HUES64 (cell line): ENCODE measurements around the gene FBLN2.

Experiments used
- H3K27ac ChIP-seq: 2 replicates; pipeline ENCODE4 v1.7.0; 2013; ENCODE audit warnings: low read depth, low read length, inconsistent platforms
- H3K27me3 ChIP-seq: 2 replicates; pipeline ENCODE4 v1.6.1; 2013; ENCODE audit warnings: mild to moderate bottlenecking, low read length; ENCODE audit not compliant: insufficient read depth
- H3K36me3 ChIP-seq: 2 replicates; pipeline ENCODE4 v1.6.1; 2013; ENCODE audit warnings: mild to moderate bottlenecking, low read length; ENCODE audit not compliant: insufficient read depth
- H3K4me1 ChIP-seq: 2 replicates; pipeline ENCODE4 v1.6.1; 2013; ENCODE audit warnings: mild to moderate bottlenecking, low read length, moderate library complexity; ENCODE audit not compliant: insufficient read depth
- H3K4me3 ChIP-seq: 2 replicates; pipeline ENCODE4 v1.5.1; 2013; ENCODE audit warnings: mild to moderate bottlenecking, low read length, moderate library complexity
- H3K9ac ChIP-seq: 2 replicates; pipeline ENCODE4 v1.6.1; 2013; ENCODE audit warnings: mild to moderate bottlenecking, low read depth, low read length
- H3K9me3 ChIP-seq: 2 replicates; pipeline ENCODE4 v1.6.1; 2013; ENCODE audit warnings: low read depth, low read length; ENCODE audit not compliant: insufficient read depth
- WGBS: fragments of 150-250, 120-280 bp; methylation state at CpG from one replicate; pipeline ENCODE4 v1.1.7; 2013; ENCODE audit warnings: missing lambda C conversion rate; 5-methylcytosine and 5-hydroxymethylcytosine counted together

The FBLN2 gene

GRCh38 chr3:13525827-13526625 is 22.9 kb upstream of the FBLN2 start:
- Histone ChIP-seq H3K27me3 (no peaks in the 10 kb centered on the region), H3K27ac (no peak overlapping the region), H3K36me3 (no peaks in the 10 kb centered on the region), H3K9me3 (peaks cover 6% of the 10 kb centered on the region), H3K9ac (peak overlapping the region; percentile 6; the same call in 1 of the 2 replicates), H3K4me3 (no peak overlapping the region), H3K4me1 (peaks cover 22% of the 10 kb centered on the region; the same call in 1 of the 2 replicates)
- whole genome bisulfite sequencing: 70% methylated on average over 20 of the region's 20 CpGs

- Histone ChIP-seq H3K27me3 (no peaks in the 10 kb centered on the region), H3K27ac (no peak overlapping the region), H3K4me1 (peaks cover 22% of the 10 kb centered on the region; the same call in 1 of the 2 replicates), H3K4me3 (no peak overlapping the region), H3K9me3 (peaks cover 3% of the 10 kb centered on the region), H3K36me3 (no peaks in the 10 kb centered on the region), H3K9ac (no peak overlapping the region; the same call in 1 of the 2 replicates)
- WGBS: 93% methylated on average over 5 of the region's 5 CpGs
Measured at GRCh38 chr3:13526626-13526949, 22.3 kb upstream of the FBLN2 start.

- WGBS: 64% methylated on average over 11 of the region's 11 CpGs
- no peaks in the 10 kb centered on the region for H3K27me3 ChIP-seq
- H3K36me3 ChIP-seq: no peaks in the 10 kb centered on the region
- no peaks in the 10 kb centered on the region for H3K9me3 ChIP-seq
- H3K27ac ChIP-seq: no peak overlapping the region
- H3K4me3 ChIP-seq: no peak overlapping the region
- peaks cover 22% of the 10 kb centered on the region; the same call in 1 of the 2 replicates for H3K4me1 ChIP-seq
- no peak overlapping the region for H3K9ac ChIP-seq
Measured at GRCh38 chr3:13528217-13528867, 20.6 kb upstream of the FBLN2 start.

DNA sequence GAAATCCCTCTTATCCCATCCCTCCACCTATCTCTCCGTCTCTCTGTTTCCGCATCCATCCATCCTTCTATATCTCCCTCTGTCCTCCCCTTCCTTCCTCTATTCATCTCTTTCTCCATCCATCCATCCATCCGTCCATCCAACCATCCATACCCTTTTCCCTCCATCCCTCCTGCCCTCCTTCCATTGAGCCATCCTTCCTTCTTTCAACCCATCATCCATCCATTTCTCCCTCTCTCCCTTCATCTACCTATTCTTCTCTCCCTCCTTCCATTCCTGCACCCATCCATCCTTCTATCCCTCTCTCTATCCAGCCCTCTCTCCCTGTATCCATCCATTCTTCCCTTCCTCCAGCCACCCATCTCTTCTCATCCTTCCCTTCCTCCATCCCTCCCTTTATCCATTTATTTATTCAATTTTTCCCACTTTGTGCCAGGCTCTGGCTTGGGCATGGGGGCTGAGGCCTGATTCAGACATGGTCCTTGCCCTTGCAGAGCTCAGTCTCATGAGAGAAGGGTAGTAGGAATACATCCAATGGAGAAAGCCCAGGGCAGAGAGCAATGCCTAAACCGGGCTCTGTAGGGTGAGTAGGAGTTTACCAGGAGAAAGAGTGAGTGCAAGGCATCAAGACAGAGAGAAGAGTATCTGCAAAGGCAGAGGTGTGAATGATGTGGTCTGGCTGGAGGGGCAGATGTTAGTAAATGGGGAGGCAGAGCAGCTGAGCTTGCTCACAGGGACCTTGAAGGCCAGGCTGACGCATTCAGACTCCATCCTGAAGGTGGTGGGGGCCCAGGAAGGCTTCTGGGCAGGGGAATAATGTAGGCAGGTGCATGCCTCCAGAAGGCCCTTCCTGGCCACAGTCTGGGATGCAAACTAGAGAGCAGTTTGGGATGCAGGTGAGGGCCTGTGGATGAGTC is 19.5 kb upstream of the FBLN2 start:
- Histone ChIP-seq H3K27ac (no peak overlapping the region), H3K9me3 (no peaks in the 10 kb centered on the region), H3K36me3 (no peaks in the 10 kb centered on the region), H3K27me3 (no peaks in the 10 kb centered on the region), H3K9ac (no peak overlapping the region), H3K4me3 (no peak overlapping the region), H3K4me1 (peaks cover 22% of the 10 kb centered on the region; the same call in 1 of the 2 replicates)
- WGBS: 71% methylated on average over 5 of the region's 5 CpGs

DNA sequence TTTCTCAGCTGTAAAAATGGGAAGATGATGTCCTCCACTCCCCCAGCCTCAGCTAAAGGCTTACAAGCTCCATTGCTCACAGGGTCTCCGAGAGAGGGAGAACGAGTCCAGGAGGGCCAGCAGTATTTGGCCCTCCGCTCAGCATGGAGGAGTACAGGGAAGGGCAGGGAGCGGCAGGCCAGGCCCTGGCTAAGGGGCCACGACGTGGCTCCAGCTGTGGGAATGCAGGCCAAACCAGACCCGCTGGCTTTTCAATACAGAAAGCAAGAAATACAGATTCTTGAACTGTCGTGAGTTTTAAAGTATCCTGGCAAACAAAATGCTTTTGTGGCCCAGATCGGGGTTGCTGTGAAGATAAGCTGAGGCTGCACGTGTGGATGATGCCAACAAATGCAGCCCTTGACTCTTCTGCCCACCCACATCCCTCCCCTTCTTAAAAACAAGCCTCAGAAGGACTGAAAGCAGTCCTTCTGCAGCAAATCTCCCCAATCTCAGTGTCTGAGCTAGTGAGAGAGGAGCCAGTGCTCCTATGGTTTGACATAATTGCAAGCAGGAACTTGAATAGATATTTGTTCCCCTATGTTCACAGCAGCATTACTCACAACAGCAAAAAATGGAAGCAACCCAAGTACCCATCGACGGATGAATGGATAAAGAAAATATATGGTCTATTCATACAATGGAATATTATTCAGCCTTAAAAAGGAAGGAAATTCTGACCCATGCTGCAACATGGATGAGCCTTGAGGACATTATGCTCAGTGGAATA is 18.5 kb upstream of the FBLN2 start:
- no peaks in the 10 kb centered on the region for H3K27me3 ChIP-seq
- no peak overlapping the region for H3K4me3 ChIP-seq
- WGBS: 92% methylated on average over 10 of the region's 12 CpGs
- H3K9ac ChIP-seq: no peak overlapping the region
- no peak overlapping the region for H3K27ac ChIP-seq
- no peaks in the 10 kb centered on the region for H3K9me3 ChIP-seq
- H3K36me3 ChIP-seq: no peaks in the 10 kb centered on the region
- H3K4me1 ChIP-seq: peaks cover 19% of the 10 kb centered on the region; the same call in 1 of the 2 replicates

DNA sequence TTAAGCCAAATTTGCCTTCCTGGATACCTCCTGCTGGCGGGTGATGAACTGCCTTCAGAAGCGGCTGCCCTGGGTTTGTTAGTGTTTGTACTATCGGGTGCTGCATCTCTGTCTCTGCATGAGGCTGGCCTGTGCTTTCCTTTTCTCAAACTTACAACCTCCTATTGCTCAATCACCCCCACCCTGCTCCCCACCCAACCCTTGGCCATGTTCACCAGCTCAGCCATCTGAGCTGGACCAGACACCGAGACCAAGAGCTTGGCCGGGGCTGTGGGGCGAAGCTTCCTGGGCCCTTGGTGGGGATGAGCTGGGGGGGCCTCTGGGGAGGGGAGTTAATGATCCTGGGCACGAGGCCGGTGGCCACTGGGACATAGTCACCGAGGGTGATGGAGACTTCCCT is 16.8 kb upstream of the FBLN2 start:
- WGBS: 90% methylated on average over 9 of the region's 9 CpGs
- H3K4me3 ChIP-seq: no peak overlapping the region
- H3K36me3 ChIP-seq: no peaks in the 10 kb centered on the region
- no peaks in the 10 kb centered on the region for H3K27me3 ChIP-seq
- no peak overlapping the region for H3K9ac ChIP-seq
- peaks cover 12% of the 10 kb centered on the region; the same call in 1 of the 2 replicates for H3K4me1 ChIP-seq
- H3K27ac ChIP-seq: no peak overlapping the region
- H3K9me3 ChIP-seq: no peaks in the 10 kb centered on the region

DNA sequence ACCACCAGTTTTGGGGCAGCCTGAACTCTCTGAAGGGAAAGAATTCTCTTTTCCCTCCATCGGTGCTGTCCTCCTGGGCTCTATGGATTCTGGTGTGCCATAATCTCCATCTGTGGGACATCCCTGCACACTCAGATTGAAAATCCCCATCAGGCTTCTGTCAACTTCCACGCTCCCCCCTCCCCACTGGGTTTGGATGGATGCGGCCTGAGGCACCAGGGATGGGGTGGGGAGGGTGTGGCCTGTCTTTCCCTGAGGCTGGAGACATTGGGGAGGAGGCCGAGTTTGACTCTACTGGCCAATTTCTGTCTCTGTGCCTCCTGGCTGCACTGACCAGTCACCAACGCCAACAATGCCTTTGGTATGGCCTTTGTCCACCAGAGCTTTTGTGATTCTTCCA is 16.3 kb upstream of the FBLN2 start:
- H3K4me1 ChIP-seq: peaks cover 12% of the 10 kb centered on the region; the same call in 1 of the 2 replicates
- H3K9me3 ChIP-seq: no peaks in the 10 kb centered on the region
- no peak overlapping the region for H3K27ac ChIP-seq
- no peaks in the 10 kb centered on the region for H3K36me3 ChIP-seq
- no peak overlapping the region for H3K4me3 ChIP-seq
- WGBS: 92% methylated on average over 4 of the region's 5 CpGs
- no peaks in the 10 kb centered on the region for H3K27me3 ChIP-seq
- H3K9ac ChIP-seq: no peak overlapping the region

GRCh38 chr3:13533885-13534301 is 15.0 kb upstream of the FBLN2 start:
- Histone ChIP-seq H3K9ac (no peak overlapping the region), H3K4me1 (peaks cover 7% of the 10 kb centered on the region; the same call in 1 of the 2 replicates), H3K27ac (no peak overlapping the region), H3K9me3 (no peaks in the 10 kb centered on the region), H3K36me3 (no peaks in the 10 kb centered on the region), H3K4me3 (no peak overlapping the region), H3K27me3 (no peaks in the 10 kb centered on the region)
- WGBS: 90% methylated on average over 8 of the region's 8 CpGs

GRCh38 chr3:13535526-13535875 is 13.4 kb upstream of the FBLN2 start:
- Histone ChIP-seq H3K27ac (no peak overlapping the region), H3K4me1 (peaks cover 7% of the 10 kb centered on the region; the same call in 1 of the 2 replicates), H3K36me3 (no peaks in the 10 kb centered on the region), H3K9me3 (no peaks in the 10 kb centered on the region), H3K4me3 (no peak overlapping the region), H3K9ac (no peak overlapping the region), H3K27me3 (no peaks in the 10 kb centered on the region)
- 88% methylated on average over 10 of the region's 10 CpGs for WGBS

DNA sequence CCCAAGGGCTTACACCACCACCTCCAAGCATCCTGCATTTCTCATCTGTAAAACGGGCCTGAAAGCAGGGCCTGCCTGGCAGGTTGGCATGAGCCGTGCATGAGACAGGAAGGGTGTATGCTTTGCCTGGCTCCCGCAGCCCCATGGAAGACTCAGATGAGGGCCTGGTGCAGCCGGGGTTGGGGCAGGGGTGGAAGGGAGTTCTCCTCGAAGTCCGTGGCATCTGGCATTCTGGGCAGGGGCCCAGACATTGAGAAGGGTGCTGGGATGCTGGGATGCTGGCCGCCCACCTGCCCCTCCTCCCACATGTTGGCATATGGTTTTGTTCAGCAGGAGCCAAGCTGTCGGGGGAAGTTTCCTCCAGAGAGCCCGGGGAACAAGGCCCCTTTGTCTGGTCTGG is 13.0 kb upstream of the FBLN2 start:
- H3K4me1 ChIP-seq: peaks cover 7% of the 10 kb centered on the region; the same call in 1 of the 2 replicates
- H3K27ac ChIP-seq: no peak overlapping the region
- no peak overlapping the region for H3K4me3 ChIP-seq
- 88% methylated on average over 9 of the region's 9 CpGs for WGBS
- no peaks in the 10 kb centered on the region for H3K36me3 ChIP-seq
- no peaks in the 10 kb centered on the region for H3K9me3 ChIP-seq
- no peaks in the 10 kb centered on the region for H3K27me3 ChIP-seq
- H3K9ac ChIP-seq: no peak overlapping the region
